ENCODE measurements around the gene PGRMC2.
"Not testable (repeated sequence)": the region's sequence is repeated elsewhere in the genome, so short reads cannot be mapped to it uniquely, and the experiment has no call there.

PGRMC2 gene

DNA sequence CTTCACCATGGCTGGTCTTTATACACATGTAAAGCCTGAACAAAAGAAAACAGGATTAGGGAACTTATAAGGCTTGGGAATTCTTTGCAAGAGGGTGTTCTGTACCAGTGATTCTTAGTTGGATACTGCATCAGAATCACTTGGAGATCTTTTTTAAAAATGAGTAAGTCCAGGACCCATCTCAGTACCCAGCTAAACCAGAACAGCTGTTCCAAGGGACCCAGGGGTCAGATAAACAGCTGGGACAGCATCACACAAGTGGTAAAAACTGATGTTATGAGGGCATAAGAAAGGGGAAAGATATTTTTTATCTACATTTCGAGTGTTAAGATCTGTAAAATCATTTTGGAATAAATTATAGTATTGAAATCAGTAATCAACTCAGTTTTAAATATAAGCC is 16.1 kb downstream of the PGRMC2 start:
- DNase-seq (ENCODE audit: extremely low spot score): no peak
- ChIA-PET POLR2A (interaction anchor here (0.7 kb wide), 1 partner anchor 121 kb away, joined by 3 read pairs; no protein-coding TSS in a partner anchor), CTCF (no interaction called here)
- TF ChIP-seq SUZ12 (IDR thresholded peaks at IDR 0.05) (no peak), LEF1 (IDR thresholded peaks at IDR 0.05; ENCODE audit: borderline replicate concordance) (no peak), NFRKB (IDR thresholded peaks at IDR 0.05) (no peak), ELF4 (IDR thresholded peaks at IDR 0.05) (no peak), FOXK2 (IDR thresholded peaks at IDR 0.05) (no peak), SP1 (IDR thresholded peaks at IDR 0.05) (no peak), L3MBTL2 (conservative IDR thresholded peaks at IDR 0.05) (no peak)
- TF ChIP-seq, protein P1, sequence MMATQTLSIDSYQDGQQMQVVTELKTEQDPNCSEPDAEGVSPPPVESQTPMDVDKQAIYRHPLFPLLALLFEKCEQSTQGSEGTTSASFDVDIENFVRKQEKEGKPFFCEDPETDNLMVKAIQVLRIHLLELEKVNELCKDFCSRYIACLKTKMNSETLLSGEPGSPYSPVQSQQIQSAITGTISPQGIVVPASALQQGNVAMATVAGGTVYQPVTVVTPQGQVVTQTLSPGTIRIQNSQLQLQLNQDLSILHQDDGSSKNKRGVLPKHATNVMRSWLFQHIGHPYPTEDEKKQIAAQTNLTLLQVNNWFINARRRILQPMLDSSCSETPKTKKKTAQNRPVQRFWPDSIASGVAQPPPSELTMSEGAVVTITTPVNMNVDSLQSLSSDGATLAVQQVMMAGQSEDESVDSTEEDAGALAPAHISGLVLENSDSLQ (IDR thresholded peaks at IDR 0.05): no peak

DNA sequence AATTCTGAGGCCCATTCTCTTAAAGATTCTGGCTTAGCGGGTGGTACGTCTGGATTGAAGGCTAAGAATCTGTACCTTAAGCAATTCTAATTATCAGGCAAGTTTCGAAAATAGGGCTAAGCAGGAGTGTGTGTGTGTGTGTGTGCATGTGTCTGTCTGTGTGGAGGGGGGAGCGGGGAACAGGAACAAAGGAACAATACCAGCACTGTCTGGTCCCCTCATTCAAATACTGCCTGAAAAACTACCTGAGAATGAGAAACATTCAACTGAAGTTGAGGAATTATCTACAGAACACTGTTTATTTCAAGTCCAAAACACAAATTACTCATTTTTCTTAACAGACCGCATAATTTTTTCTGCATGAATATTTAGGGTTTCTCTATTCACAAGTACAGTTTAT is 18.6 kb downstream of the PGRMC2 start:
- POLR2A ChIA-PET: no interaction called here
- TF ChIP-seq NFRKB (IDR thresholded peaks at IDR 0.05): no peak
- TF ChIP-seq LEF1 (IDR thresholded peaks at IDR 0.05; ENCODE audit: borderline replicate concordance): no peak
- TF ChIP-seq BHLHE40 (IDR thresholded peaks at IDR 0.05; ENCODE audit: borderline replicate concordance): no peak
- TF ChIP-seq, protein P1 (IDR thresholded peaks at IDR 0.05): no peak
- no peak for TF ChIP-seq ARNT (IDR thresholded peaks at IDR 0.05)
- TF ChIP-seq FOXK2 (IDR thresholded peaks at IDR 0.05): no peak
- no peak for TF ChIP-seq CTBP1 (IDR thresholded peaks at IDR 0.05; ENCODE audit: borderline replicate concordance)
- TF ChIP-seq FOXA1 (IDR thresholded peaks at IDR 0.05): no peak
- TF ChIP-seq HDGF (IDR thresholded peaks at IDR 0.05; ENCODE audit: borderline replicate concordance): no peak
- TF ChIP-seq ELF4 (IDR thresholded peaks at IDR 0.05): no peak
- no peak for TF ChIP-seq FOXM1 (IDR thresholded peaks at IDR 0.05; ENCODE audit: borderline replicate concordance)
- TF ChIP-seq TARDBP (IDR thresholded peaks at IDR 0.05): no peak
- no peak for TF ChIP-seq ZNF384 (IDR thresholded peaks at IDR 0.05)
- no peak for TF ChIP-seq L3MBTL2 (conservative IDR thresholded peaks at IDR 0.05)
- TF ChIP-seq SP1 (IDR thresholded peaks at IDR 0.05): no peak
- no peak for TF ChIP-seq SUZ12 (IDR thresholded peaks at IDR 0.05)
- no peak for DNase-seq (ENCODE audit: extremely low spot score)
- CTCF ChIA-PET: no interaction called here

DNA sequence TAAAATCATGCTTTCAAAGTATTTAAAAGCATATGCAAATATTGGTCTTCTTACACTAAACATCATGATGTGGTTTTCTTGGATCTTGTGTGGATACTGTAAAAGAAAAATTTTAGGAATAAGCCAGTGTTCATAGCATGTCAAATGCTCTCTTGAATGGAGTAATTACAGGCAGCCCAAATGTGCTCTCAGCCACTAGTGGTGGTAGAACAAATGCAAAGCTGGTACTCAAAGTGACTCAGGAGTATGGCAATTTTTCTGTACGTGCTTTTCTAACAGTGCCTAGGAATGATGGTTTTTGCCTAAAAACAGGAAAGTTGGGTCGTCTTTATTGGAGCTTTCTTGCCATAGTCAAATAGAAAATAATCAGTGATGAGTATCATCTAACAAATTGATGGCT is 19.9 kb downstream of the PGRMC2 start:
- ChIA-PET CTCF (interaction anchor here (0.6 to 0.8 kb wide), 3 partner anchors 20 to 1497 kb away, joined by 3 to 5 read pairs (median 3); partner anchors contain the start of gene PGRMC2), POLR2A (interaction anchor here (0.7 kb wide), 1 partner anchor 9 kb away, joined by 3 read pairs; no protein-coding TSS in a partner anchor)

DNA sequence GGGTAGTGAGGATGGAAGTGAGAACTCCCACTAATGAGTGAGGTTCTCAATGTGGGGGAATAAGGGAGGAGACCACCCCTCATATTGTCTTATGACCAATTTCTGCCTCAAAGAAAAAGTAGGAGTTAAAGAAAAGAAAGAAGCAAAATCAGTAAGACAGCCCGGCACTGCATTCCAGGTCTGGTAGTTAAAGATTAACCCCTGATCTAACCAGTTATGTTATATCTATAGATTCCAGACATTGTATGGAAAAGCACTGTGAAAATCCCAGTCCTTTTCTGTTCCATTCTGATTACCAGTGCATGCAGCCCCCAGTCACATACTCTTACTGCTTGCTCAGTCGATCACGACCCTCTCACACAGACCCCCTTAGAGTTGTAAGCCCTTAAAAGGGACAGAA is 20.4 kb downstream of the PGRMC2 start:
- DNase-seq (ENCODE audit: extremely low spot score): not testable (repeated sequence)
- CTCF ChIA-PET: interaction anchor here (0.6 kb wide), 1 partner anchor 1498 kb away, joined by 3 read pairs; no protein-coding TSS in a partner anchor
- POLR2A ChIA-PET: interaction anchor here (0.7 kb wide), 1 partner anchor 9 kb away, joined by 3 read pairs; no protein-coding TSS in a partner anchor

More for the DNA sequence above, 19.9 kb downstream of the PGRMC2 start:
- no peak for DNase-seq (ENCODE audit: extremely low spot score)
- TF ChIP-seq NFRKB (IDR thresholded peaks at IDR 0.05) (no peak), ZNF384 (IDR thresholded peaks at IDR 0.05) (no peak), HDGF (IDR thresholded peaks at IDR 0.05; ENCODE audit: borderline replicate concordance) (no peak), SP1 (IDR thresholded peaks at IDR 0.05) (no peak), ELF4 (IDR thresholded peaks at IDR 0.05) (no peak), CTBP1 (IDR thresholded peaks at IDR 0.05; ENCODE audit: borderline replicate concordance) (no peak), SUZ12 (IDR thresholded peaks at IDR 0.05) (no peak), LEF1 (IDR thresholded peaks at IDR 0.05; ENCODE audit: borderline replicate concordance) (no peak), L3MBTL2 (conservative IDR thresholded peaks at IDR 0.05) (no peak), TARDBP (IDR thresholded peaks at IDR 0.05) (no peak), ARNT (IDR thresholded peaks at IDR 0.05) (no peak), FOXA1 (IDR thresholded peaks at IDR 0.05) (no peak), FOXM1 (IDR thresholded peaks at IDR 0.05; ENCODE audit: borderline replicate concordance) (no peak), FOXK2 (IDR thresholded peaks at IDR 0.05) (no peak)
- TF ChIP-seq, protein P1 (IDR thresholded peaks at IDR 0.05): no peak

DNA sequence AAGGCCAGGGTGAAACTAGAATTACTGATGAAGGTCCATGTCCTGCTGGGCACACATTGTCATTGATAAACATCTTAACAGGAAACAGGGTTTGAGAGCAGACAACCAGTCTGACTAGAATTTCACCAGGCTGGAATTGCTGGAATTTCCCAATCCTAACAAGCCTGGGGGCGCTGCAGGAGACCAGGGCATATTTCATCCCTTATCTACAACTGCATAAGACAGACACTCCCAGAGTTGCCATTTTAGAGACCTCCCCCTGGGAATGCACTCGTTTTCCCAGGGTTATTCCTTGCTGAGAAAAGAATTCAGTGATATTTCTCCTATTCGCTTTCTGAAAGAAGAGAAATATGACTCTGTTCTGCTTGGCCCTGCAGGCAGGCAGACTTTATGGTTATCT is 22.1 kb downstream of the PGRMC2 start:
- peak; percentile 84 for TF ChIP-seq CTBP1 (IDR thresholded peaks at IDR 0.05; ENCODE audit: borderline replicate concordance)
- TF ChIP-seq, protein P1 (IDR thresholded peaks at IDR 0.05): peak; percentile 93
- DNase-seq (ENCODE audit: extremely low spot score); POLR2A ChIA-PET; CTCF ChIA-PET: not testable (repeated sequence)

DNA sequence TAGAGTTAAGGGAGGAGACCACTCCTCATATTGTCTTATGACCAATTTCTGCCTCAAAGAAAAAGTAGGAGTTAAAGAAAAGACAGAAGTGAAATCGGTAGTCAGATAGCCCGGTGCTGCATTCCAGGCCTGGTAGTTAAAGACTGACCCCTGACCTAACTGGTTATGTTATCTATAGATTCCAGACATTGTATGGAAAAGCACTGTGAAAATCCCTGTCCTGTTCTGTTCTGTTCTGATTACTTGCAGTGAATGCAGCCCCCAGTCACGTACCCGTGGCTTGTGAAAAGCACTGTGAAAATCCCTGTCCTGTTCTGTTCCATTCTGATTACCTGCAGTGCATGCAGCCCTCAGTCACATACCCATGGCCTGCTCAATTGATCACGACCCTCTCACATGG is 27.7 kb downstream of the PGRMC2 start:
- DNase-seq (ENCODE audit: extremely low spot score); POLR2A ChIA-PET; CTCF ChIA-PET: not testable (repeated sequence)

DNA sequence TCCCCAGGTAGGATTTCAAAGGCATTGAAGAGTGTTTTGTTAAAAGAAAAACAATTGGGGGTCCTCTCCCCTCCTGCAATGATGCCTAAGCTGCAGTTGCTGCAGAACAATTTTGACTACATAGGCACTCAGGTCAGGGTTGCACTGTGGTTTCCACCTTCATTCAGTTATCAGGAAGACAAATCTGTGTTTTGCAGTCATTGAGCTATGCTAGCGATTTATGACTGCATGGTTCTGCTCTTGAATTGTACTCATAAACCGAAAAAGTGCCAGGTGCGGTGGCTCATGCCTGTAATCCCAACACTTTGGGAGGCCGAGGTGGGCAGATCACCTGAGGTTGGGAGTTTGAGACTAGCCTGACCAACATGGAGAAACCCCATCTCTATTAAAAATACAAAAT is 29.4 kb downstream of the PGRMC2 start:
- CTCF ChIA-PET; DNase-seq (ENCODE audit: extremely low spot score); POLR2A ChIA-PET: not testable (repeated sequence)
